Activated T-helper 9 cell treated with anti-CD3 and anti-CD28 coated beads, Interleukin-2, amount 50 U/mL, for 16 hours (primary cell): Measurements from ENCODE around the gene ZNF587B.
"Not testable (repeated sequence)": the region's sequence is repeated elsewhere in the genome, so short reads cannot be mapped to it uniquely, and the experiment has no call there.

Source experiments
- DNase-seq: peaks from one replicate; pipeline ENCODE4 v3.0.0-alpha.2; 2020; ENCODE audit warnings: low read depth

The ZNF587B gene

GRCh38 chr19:57830071-57830602, at the start of gene ZNF587B:
TSS of gene ZNF587B (plus strand) at chr19:57830299. CDS start at chr19:57830529, 230 bp downstream.
- no peak for DNase-seq

GRCh38 chr19:57786286-57786685, 43.8 kb upstream of the ZNF587B start:
- DNase-seq: no peak

GRCh38 chr19:57786906-57787305, 43.2 kb upstream of the ZNF587B start:
- no peak for DNase-seq

GRCh38 chr19:57788114-57788692, 41.9 kb upstream of the ZNF587B start:
- DNase-seq: no peak

- no peak for DNase-seq
Measured at GRCh38 chr19:57789288-57789687, 40.8 kb upstream of the ZNF587B start.

- not testable (repeated sequence) for DNase-seq
Measured at GRCh38 chr19:57796580-57796979, 33.5 kb upstream of the ZNF587B start.

GRCh38 chr19:57800696-57801095, 29.4 kb upstream of the ZNF587B start:
- DNase-seq: no peak

GRCh38 chr19:57802269-57802668, 27.8 kb upstream of the ZNF587B start:
- DNase-seq: no peak

GRCh38 chr19:57803265-57803593, 26.9 kb upstream of the ZNF587B start:
- DNase-seq: no peak

GRCh38 chr19:57803594-57804325, 26.3 kb upstream of the ZNF587B start:
- DNase-seq: no peak

- no peak for DNase-seq
Measured at GRCh38 chr19:57807541-57807940, 22.6 kb upstream of the ZNF587B start.

- DNase-seq: not testable (repeated sequence)
Measured at GRCh38 chr19:57810410-57811295, 19.4 kb upstream of the ZNF587B start.

- DNase-seq: no peak
Measured at GRCh38 chr19:57812226-57812625, 17.9 kb upstream of the ZNF587B start.

- not testable (repeated sequence) for DNase-seq
Measured at GRCh38 chr19:57812975-57813820, 16.9 kb upstream of the ZNF587B start.

GRCh38 chr19:57813919-57814504, 16.1 kb upstream of the ZNF587B start:
- no peak for DNase-seq

- DNase-seq: peak; percentile 61
Measured at GRCh38 chr19:57814505-57815246, 15.4 kb upstream of the ZNF587B start, which contains the start of gene ZNF552. TSS of gene ZNF552 (minus strand) at chr19:57814913. CDS start at chr19:57814743, 170 bp downstream.

GRCh38 chr19:57815247-57816075, 14.6 kb upstream of the ZNF587B start:
- DNase-seq: no peak

GRCh38 chr19:57816652-57817051, 13.4 kb upstream of the ZNF587B start:
- no peak for DNase-seq

- no peak for DNase-seq
Measured at GRCh38 chr19:57817976-57818375, 12.1 kb upstream of the ZNF587B start.

GRCh38 chr19:57818378-57818777, 11.7 kb upstream of the ZNF587B start:
- no peak for DNase-seq
